K562 (cell line): ENCODE data around the gene SLC29A2. TPM values are rescaled to one million over a fixed set of nuclear protein-coding genes. Genes with fewer than 3 reads are reported as not detected.

Experiments
- AFF1 ChIP-seq, 2 experiments: fragments of 450-650 bp; IDR thresholded peaks; 2 replicates each; pipeline ENCODE4 v1.6.1; 2018; ENCODE audit warnings: mild to moderate bottlenecking in 2 of 2, low read depth in 1 of 2; ENCODE audit not compliant: partially characterized antibody in 2 of 2
- BRCA1 ChIP-seq, 2 experiments: fragments of 450-650 bp in 1 of 2; sonication (generic) in 1 of 2; formaldehyde crosslinking in 1 of 2; IDR thresholded peaks; 2 replicates each; pipeline versions ENCODE4 v1.5.0 to v1.6.1; 2017 to 2020; ENCODE audit warnings: mild to moderate bottlenecking in 1 of 2, missing genetic modification reagents in 1 of 2
- C11orf30 ChIP-seq: fragments of 450-650 bp; IDR thresholded peaks from 2 replicates; pipeline ENCODE4 v1.6.1; 2016; ENCODE audit warnings: low read depth, mild to moderate bottlenecking
- CTCF ChIP-seq, 3 experiments: IDR thresholded peaks in 2 of 3; conservative IDR thresholded peaks in 1 of 3; 2 replicates each; pipeline ENCODE4 v1.5.1; 2011 to 2012; ENCODE audit warnings: low read length in 3 of 3, mild to moderate bottlenecking in 3 of 3, control low read depth in 2 of 3, improper control_type of control experiment in 1 of 3, inconsistent platforms in 1 of 3, low read depth in 1 of 3, mixed read lengths in 1 of 3, moderate library complexity in 1 of 3; ENCODE audit not compliant: insufficient read depth in 2 of 3
- ETV6 ChIP-seq, 3 experiments: fragments of 150-350 bp in 1 of 3; sonication (generic) in 1 of 3; formaldehyde crosslinking in 1 of 3; IDR thresholded peaks; 2 replicates each; pipeline versions ENCODE4 v1.6.1 to v1.8.0; 2014 to 2022; ENCODE audit warnings: borderline replicate concordance in 2 of 3, low read depth in 2 of 3, antibody characterized with exemption in 1 of 3, low read length in 1 of 3, mild to moderate bottlenecking in 1 of 3, missing genetic modification reagents in 1 of 3
- EZH2 ChIP-seq: IDR thresholded peaks from 2 replicates; pipeline ENCODE4 v1.6.1; 2012; ENCODE audit warnings: low read depth, mild to moderate bottlenecking, inconsistent platforms, low read length, borderline replicate concordance
- FOXP1 ChIP-seq: sonication (generic); formaldehyde crosslinking; IDR thresholded peaks from 2 replicates; pipeline ENCODE4 v1.8.0; 2022; ENCODE audit warnings: mild to moderate bottlenecking, missing genetic modification reagents
- KDM1A ChIP-seq, 2 experiments: fragments of 450-650 bp; IDR thresholded peaks; 2 replicates each; pipeline ENCODE4 v1.6.1; 2016; ENCODE audit warnings: mild to moderate bottlenecking in 2 of 2
- KDM2B ChIP-seq: fragments of 250-450 bp; sonication (Bioruptor Pico); IDR thresholded peaks from 2 replicates; pipeline ENCODE4 v1.8.0; 2021; ENCODE audit warnings: mild to moderate bottlenecking, moderate library complexity
- NFE2 ChIP-seq: IDR thresholded peaks from 2 replicates; pipeline ENCODE4 v1.6.1; 2014; ENCODE audit warnings: antibody characterized with exemption, low read depth
- NFRKB ChIP-seq: fragments of 450-650 bp; IDR thresholded peaks from 2 replicates; pipeline ENCODE4 v1.6.1; 2016; ENCODE audit warnings: low read depth
- POLR2H ChIP-seq: IDR thresholded peaks from 2 replicates; pipeline ENCODE4 v1.6.1; 2016; ENCODE audit warnings: missing genetic modification characterization, low read depth, mild to moderate bottlenecking, control low read depth, missing compliant biosample characterization, moderate library complexity
- PTTG1 ChIP-seq: fragments of 450-650 bp; IDR thresholded peaks from 2 replicates; pipeline ENCODE4 v1.6.1; 2016; ENCODE audit warnings: low read depth, mild to moderate bottlenecking, missing genetic modification characterization, missing compliant biosample characterization
- RAD51 ChIP-seq: fragments of 450-650 bp; IDR thresholded peaks from 2 replicates; pipeline ENCODE4 v1.7.1; 2016; ENCODE audit warnings: low read depth, mild to moderate bottlenecking, borderline replicate concordance
- SMAD4 ChIP-seq: fragments of 250-450 bp; sonication (Bioruptor Pico); conservative IDR thresholded peaks from 2 replicates; pipeline ENCODE4 v1.8.0; 2021; ENCODE audit warnings: inconsistent platforms, mild to moderate bottlenecking, moderate library complexity
- U2AF2 ChIP-seq: fragments of 200-400 bp; formaldehyde crosslinking; optimal IDR thresholded peaks from 2 replicates; pipeline ENCODE3; 2017; ENCODE audit warnings: low read depth, mild to moderate bottlenecking, low read length
- ZBTB12 ChIP-seq: fragments of 250-450 bp; sonication (Bioruptor Pico); IDR thresholded peaks from 2 replicates; pipeline ENCODE4 v1.4.0; 2020
- ZNF212 ChIP-seq: fragments of 450-650 bp; formaldehyde crosslinking; IDR thresholded peaks from 2 replicates; pipeline ENCODE4 v1.4.0; 2020; ENCODE audit warnings: mild to moderate bottlenecking
- ZNF224 ChIP-seq: sonication (generic); formaldehyde crosslinking; IDR thresholded peaks from 2 replicates; pipeline ENCODE4 v1.8.0; 2022; ENCODE audit warnings: mild to moderate bottlenecking, missing genetic modification reagents
- polyA plus RNA-seq, 8 experiments: library from polyadenylated mRNA; depleted of rRNA in 4 of 8; stranded (reverse) in 5 of 8; unstranded in 3 of 8; fragments of >200 nt; fragmentation: Nextera tagmentation in 2 of 8; fragmentation: Illumina TruSeq in 1 of 8; extraction: Ambion mirVana in 2 of 8; extraction: Trizol in 1 of 8; gene quantifications; 2 replicates each; pipeline versions ENCODE4 v1.2.1 to v1.2.3, GENCODE V29; 2011 to 2014; ENCODE audit warnings: inconsistent platforms in 1 of 8, missing spikeins in 1 of 8
- total RNA-seq, 7 experiments: library from RNA; depleted of rRNA in 6 of 7; stranded (reverse); fragments of >200 nt in 6 of 7; fragmentation: Illumina TruSeq in 2 of 7; extraction: Trizol in 2 of 7; gene quantifications; 2 replicates each; pipeline versions ENCODE4 v1.2.1 to v1.2.3, GENCODE V29; 2011 to 2021; ENCODE audit warnings: low replicate concordance in 1 of 7

SLC29A2 gene
- total and polyA plus RNA-seq, 9 of the 15 experiments (the other 6 are each of a cell fraction or from before 2014, with no cell fraction given), result 2.4 to 48.6 (median 14.2) TPM

GRCh38 chr11:66328302-66329144 is 43.0 kb downstream of the SLC29A2 start (continued):
- TF ChIP-seq ETV6 (IDR thresholded peaks at IDR 0.05; ENCODE audit: borderline replicate concordance in 1 of 2, low read depth in 2 of 2, low read length in 1 of 2) (no peak), ETV6 (CRISPR knock-in tag; IDR thresholded peaks at IDR 0.05; ENCODE audit: borderline replicate concordance) (no peak), RAD51 (peak; percentile 63; the same call in 1 of the 2 replicates), U2AF2 (no peak), SMAD4 (CRISPR knock-in tag) (no peak; the same call in 1 of the 2 replicates), ZNF212 (no peak), ZBTB12 (CRISPR knock-in tag) (no peak), CTCF (IDR thresholded peaks at IDR 0.05 in 2 of 3, conservative IDR thresholded peaks at IDR 0.05 in 1 of 3; ENCODE audit: insufficient read depth in 2 of 3, low read depth in 1 of 3, low read length in 3 of 3) (peak; percentile 92 to 95 (median 94)), AFF1 (IDR thresholded peaks at IDR 0.05; ENCODE audit: low read depth in 1 of 2, partially characterized antibody in 2 of 2) (no peak), BRCA1 (IDR thresholded peaks at IDR 0.05) (no peak), BRCA1 (CRISPR knock-in tag; IDR thresholded peaks at IDR 0.05) (no peak), NFRKB (no peak), FOXP1 (CRISPR knock-in tag) (peak; percentile 61; the same call in 1 of the 2 replicates), KDM2B (no peak), PTTG1 (tag) (no peak), NFE2 (no peak), KDM1A (IDR thresholded peaks at IDR 0.05) (no peak), POLR2H (tag) (no peak), C11orf30 (no peak), ZNF224 (no peak), EZH2 (no peak)
